GM12878 (cell line): ENCODE data around the gene OR8H1. TPM values are rescaled to one million over a fixed set of nuclear protein-coding genes. Genes with fewer than 3 reads are reported as not detected.

Source experiments
- ATAC-seq: fragments of 200-7000 bp; cut with Tn5 transposase; 3 replicates; pipeline ENCODE4 v1.9.1; 2020; ENCODE audit warnings: mild to moderate bottlenecking, moderate library complexity
- BruUV-seq: library from RNA; stranded (reverse); fragments of 400-500 nt; replicated peaks from 2 replicates; lab custom pipeline; 2021; lab: Mats Ljungman, UMichigan
- CTCF ChIA-PET: fragments of 300-600 bp; sonication (Branson Sonifier 250); formaldehyde crosslinking; extraction: SDS; loops from one replicate; lab custom pipeline; 2021; ENCODE audit warnings: inconsistent platforms; lab: Yijun Ruan, JAX
- POLR2A ChIA-PET: fragments of 350-600 bp; formaldehyde crosslinking; extraction: SDS; loops from one replicate; lab custom pipeline; 2021; ENCODE audit warnings: inconsistent platforms; lab: Charles Lee
- RAD21 ChIA-PET: fragments of 300-600 bp; sonication (Branson Sonifier 250); formaldehyde crosslinking; loops from one replicate; lab custom pipeline; 2023; ENCODE audit warnings: antibody characterized with exemption; ENCODE audit not compliant: unreplicated experiment; lab: Charles Lee
- SMC1A ChIA-PET: fragments of 300-600 bp; sonication (Branson Sonifier 250); formaldehyde crosslinking; loops from one replicate; lab custom pipeline; 2023; ENCODE audit not compliant: unreplicated experiment, uncharacterized antibody; lab: Charles Lee
- DNase-seq: peaks from one replicate; pipeline ENCODE4 v3.0.0-alpha.2; 2011; ENCODE audit warnings: low read depth, low spot score
- FAIRE-seq: peaks from 3 replicates; lab custom pipeline; 2011; peaks lifted over from hg19 to GRCh38; lab: Jason Lieb, UNC
- H2AFZ ChIP-seq: 2 replicates; pipeline ENCODE4 v1.6.0; 2011; ENCODE audit warnings: low read depth, low read length, control low read depth; ENCODE audit not compliant: control insufficient read depth
- H3K27ac ChIP-seq: 2 replicates; pipeline ENCODE4 v1.5.1; 2011; ENCODE audit warnings: control low read depth; ENCODE audit not compliant: control insufficient read depth, insufficient read depth
- H3K27me3 ChIP-seq, 2 experiments: replicated peaks in 1 of 2; 2 replicates each; pipeline versions ENCODE4 v1.6.0 to v1.6.1; 2011; ENCODE audit warnings: low read length in 1 of 2; ENCODE audit not compliant: control insufficient read depth in 2 of 2, insufficient read depth in 2 of 2
- H3K36me3 ChIP-seq, 2 experiments: 2 replicates each; pipeline ENCODE4 v1.5.1; 2011; ENCODE audit warnings: low read length in 1 of 2; ENCODE audit not compliant: control insufficient read depth in 2 of 2, insufficient read depth in 2 of 2
- H3K4me1 ChIP-seq: 2 replicates; pipeline ENCODE4 v1.6.1; 2011; ENCODE audit warnings: mild to moderate bottlenecking, low read length, moderate library complexity, mixed read lengths; ENCODE audit not compliant: control insufficient read depth, insufficient read depth
- H3K4me2 ChIP-seq: 2 replicates; pipeline ENCODE4 v1.6.0; 2011; ENCODE audit warnings: control low read depth; ENCODE audit not compliant: control insufficient read depth, insufficient read depth
- H3K4me3 ChIP-seq: fragments of 200-600 bp; sonication (generic); 2 replicates; pipeline ENCODE4 v1.5.1; 2016
- H3K79me2 ChIP-seq: 2 replicates; pipeline ENCODE4 v1.6.0; 2011; ENCODE audit warnings: low read length; ENCODE audit not compliant: control insufficient read depth, insufficient read depth
- H3K9ac ChIP-seq: 2 replicates; pipeline ENCODE4 v1.8.0; 2011; ENCODE audit warnings: low read length, control low read depth, mixed read lengths; ENCODE audit not compliant: control insufficient read depth, insufficient read depth
- H3K9me3 ChIP-seq: replicated peaks from 3 replicates; pipeline ENCODE4 v1.5.1; 2011; ENCODE audit warnings: mild to moderate bottlenecking, low read length; ENCODE audit not compliant: control insufficient read depth, insufficient read depth
- H4K20me1 ChIP-seq: 2 replicates; pipeline ENCODE4 v1.6.0; 2011; ENCODE audit not compliant: control insufficient read depth, insufficient read depth
- CHD4 ChIP-seq: fragments of 200-600 bp; sonication (generic); IDR thresholded peaks from 2 replicates; pipeline ENCODE4 v1.6.1; 2016; ENCODE audit warnings: mild to moderate bottlenecking
- ESRRA ChIP-seq: IDR thresholded peaks from 2 replicates; pipeline ENCODE4 v1.6.1; 2012; ENCODE audit warnings: mild to moderate bottlenecking, low read length, improper control_type of control experiment
- NKRF ChIP-seq: fragments of 450-650 bp; conservative IDR thresholded peaks from 2 replicates; pipeline ENCODE4 v1.6.1; 2017; ENCODE audit warnings: mild to moderate bottlenecking, moderate library complexity
- ZBTB33 ChIP-seq: fragments of 450-650 bp; IDR thresholded peaks from 2 replicates; pipeline ENCODE4 v1.6.1; 2017; ENCODE audit warnings: mild to moderate bottlenecking
- ZNF592 ChIP-seq: fragments of 450-650 bp; IDR thresholded peaks from 2 replicates; pipeline ENCODE4 v1.6.1; 2017; ENCODE audit warnings: mild to moderate bottlenecking, moderate library complexity
- ZNF687 ChIP-seq: fragments of 450-650 bp; IDR thresholded peaks from 2 replicates; pipeline ENCODE4 v1.6.1; 2017; ENCODE audit warnings: mild to moderate bottlenecking, moderate library complexity
- in situ Hi-C: fragments of 300-500 bp; cut with MboI; formaldehyde crosslinking; loops from 9 replicates; pipeline ENCODE4 v1.14.3; 2018; ENCODE audit warnings: mixed read lengths
- intact Hi-C: fragments of 100-400 bp; cut with micrococcal nuclease; formaldehyde crosslinking; loops from one replicate; pipeline ENCODE4 v1.14.2; 2022; ENCODE audit not compliant: unreplicated experiment
- polyA plus RNA-seq, 11 experiments: library from polyadenylated mRNA; depleted of rRNA in 4 of 11; unstranded in 6 of 11; stranded (reverse) in 5 of 11; fragments of >200 nt; fragmentation: Nextera tagmentation in 4 of 11; fragmentation: Illumina TruSeq in 1 of 11; extraction: Ambion mirVana in 4 of 11; extraction: Trizol in 1 of 11; gene quantifications; 1 replicate in 1 of 11; 2 replicates in 10 of 11; pipeline versions ENCODE4 v1.2.1 to v1.2.3, GENCODE V29; 2011 to 2016; ENCODE audit warnings: inconsistent platforms in 2 of 11, missing spikeins in 2 of 11, low read depth in 1 of 11
- total RNA-seq, 4 experiments: library from RNA; depleted of rRNA in 3 of 4; stranded (reverse); fragments of >200 nt in 3 of 4; fragmentation: Illumina TruSeq in 1 of 4; extraction: Trizol in 1 of 4; gene quantifications; 2 replicates each; pipeline versions ENCODE4 v1.2.1 to v1.2.3, GENCODE V29; 2013 to 2021

OR8H1 gene
- total and polyA plus RNA-seq, 10 of the 15 experiments (the other 5 are each of a cell fraction or from before 2014, with no cell fraction given): not detected

GRCh38 chr11:56271092-56271491 is 21.0 kb downstream of the OR8H1 start (continued):
- TF ChIP-seq ESRRA (no peak), NKRF (no peak), ZBTB33 (no peak)

GRCh38 chr11:56251954-56252353 is 40.1 kb downstream of the OR8H1 start, which contains the start of gene OR5T3:
Gene OR5T3 (plus strand): TSS chr11:56252254. CDS start chr11:56252254, 0 bp downstream.
- Histone ChIP-seq H3K4me1 (no peaks in the 10 kb centered on the region), H3K4me3 (no peak within 1 kb of the TSS), H3K9me3 (no peaks in the 10 kb centered on the region), H3K4me2 (no peak within 1 kb of the TSS), H3K36me3 (no peaks in the 10 kb centered on the region), H3K27me3 (no peaks in the 10 kb centered on the region), H3K9ac (no peak within 1 kb of the TSS), H2AFZ (no peak within 1 kb of the TSS), H4K20me1 (no peaks in the 10 kb centered on the region), H3K27ac (no peak within 1 kb of the TSS), H3K79me2 (no peaks in the 10 kb centered on the region)
- SMC1A ChIA-PET: no interaction called here
- no peak for ATAC-seq
- intact Hi-C loops: no loop called here
- in situ Hi-C loops: no loop called here
- no peak for TF ChIP-seq ZNF687
- no peak for TF ChIP-seq CHD4
- TF ChIP-seq ESRRA: no peak
- no peak for TF ChIP-seq ZNF592
- RAD21 ChIA-PET: no interaction called here
- CTCF ChIA-PET: no interaction called here
- FAIRE-seq: no peak
- no peak for DNase-seq
- BruUV-seq: no TSS peak
- POLR2A ChIA-PET: no interaction called here
